GM10847 (cell line): ENCODE data around the gene RBM25.

ENCODE experiments used
- POLR2A ChIP-seq: IDR thresholded peaks from 2 replicates; pipeline ENCODE4 v1.6.1; 2011; ENCODE audit not compliant: insufficient read length; ENCODE audit errors: extremely low read depth

The RBM25 gene

GRCh38 chr14:73058224-73058921 lies at the start of gene RBM25:
Gene RBM25 (plus strand): TSS chr14:73058534. CDS start chr14:73071642, 13,108 bp downstream.
- TF ChIP-seq POLR2A, result peak; percentile 98

DNA sequence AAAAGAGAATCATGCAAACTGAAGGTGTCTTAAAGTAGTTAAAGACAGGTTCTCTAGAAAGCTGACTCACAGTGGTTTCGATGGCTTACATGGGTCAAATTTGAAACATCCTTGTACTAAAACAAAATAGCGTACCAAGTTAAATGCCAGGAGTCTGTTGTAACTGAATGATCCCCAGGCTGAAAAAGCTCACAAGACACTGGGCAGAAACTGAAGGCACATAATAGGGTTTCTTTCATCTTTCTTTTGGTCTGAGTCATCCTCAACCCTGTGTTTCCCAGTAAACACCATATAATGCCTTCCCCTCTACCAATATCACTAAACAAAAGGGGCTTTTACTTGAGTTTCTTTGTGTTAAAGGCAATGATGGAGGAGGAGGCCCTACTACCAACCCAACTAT lies 44.2 kb upstream of the RBM25 start:
- TF ChIP-seq POLR2A, result no peak

DNA sequence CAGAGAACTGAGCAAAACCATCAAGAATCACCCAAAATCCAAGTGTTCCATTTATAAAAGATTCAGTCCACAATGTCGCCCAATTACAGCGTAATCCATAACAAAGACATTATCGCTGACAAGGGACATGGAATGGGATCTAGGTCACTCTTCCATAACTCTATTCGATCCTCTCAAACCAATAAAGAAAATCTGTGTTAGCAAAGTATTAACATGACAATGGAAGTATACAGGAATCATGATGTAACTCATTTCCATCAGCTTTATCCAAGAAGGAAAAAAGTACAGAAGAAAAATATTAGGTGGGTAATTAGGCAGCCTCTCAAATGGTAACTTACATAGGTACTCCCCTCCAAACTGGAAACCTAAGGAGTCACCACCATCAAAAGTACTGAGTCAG lies 36.3 kb upstream of the RBM25 start:
- no peak for TF ChIP-seq POLR2A

- no peak for TF ChIP-seq POLR2A
Measured at GRCh38 chr14:73025544-73025943, 32.8 kb upstream of the RBM25 start.

DNA sequence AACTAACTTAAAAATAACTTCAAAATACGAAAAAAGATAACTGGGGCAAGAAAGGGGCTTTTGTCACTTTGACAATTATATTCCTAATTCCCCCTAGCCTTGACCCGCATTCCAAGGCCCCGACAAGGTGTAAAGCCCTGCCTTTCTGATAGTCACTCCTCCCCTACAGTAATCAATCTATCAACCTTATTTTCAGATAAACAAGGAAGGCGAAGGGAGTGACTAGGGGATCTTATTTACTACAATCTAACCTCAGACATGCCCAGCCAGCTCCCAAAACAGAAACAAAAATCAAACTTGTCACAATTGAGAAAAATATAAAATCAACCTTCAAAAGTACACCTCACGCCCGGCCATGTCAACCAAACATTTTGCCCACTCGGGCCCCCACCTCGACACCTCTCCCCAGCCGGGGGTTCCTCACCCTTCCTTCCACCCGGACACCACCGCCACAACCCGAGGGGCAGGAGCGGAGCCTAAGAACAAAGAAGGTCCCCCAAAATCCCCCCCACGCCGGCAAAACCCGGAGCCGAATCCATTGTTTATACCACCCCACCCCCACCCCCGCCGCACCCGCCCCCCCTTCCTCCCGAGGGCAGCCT lies 32.0 kb upstream of the RBM25 start:
- TF ChIP-seq POLR2A, result no peak

DNA sequence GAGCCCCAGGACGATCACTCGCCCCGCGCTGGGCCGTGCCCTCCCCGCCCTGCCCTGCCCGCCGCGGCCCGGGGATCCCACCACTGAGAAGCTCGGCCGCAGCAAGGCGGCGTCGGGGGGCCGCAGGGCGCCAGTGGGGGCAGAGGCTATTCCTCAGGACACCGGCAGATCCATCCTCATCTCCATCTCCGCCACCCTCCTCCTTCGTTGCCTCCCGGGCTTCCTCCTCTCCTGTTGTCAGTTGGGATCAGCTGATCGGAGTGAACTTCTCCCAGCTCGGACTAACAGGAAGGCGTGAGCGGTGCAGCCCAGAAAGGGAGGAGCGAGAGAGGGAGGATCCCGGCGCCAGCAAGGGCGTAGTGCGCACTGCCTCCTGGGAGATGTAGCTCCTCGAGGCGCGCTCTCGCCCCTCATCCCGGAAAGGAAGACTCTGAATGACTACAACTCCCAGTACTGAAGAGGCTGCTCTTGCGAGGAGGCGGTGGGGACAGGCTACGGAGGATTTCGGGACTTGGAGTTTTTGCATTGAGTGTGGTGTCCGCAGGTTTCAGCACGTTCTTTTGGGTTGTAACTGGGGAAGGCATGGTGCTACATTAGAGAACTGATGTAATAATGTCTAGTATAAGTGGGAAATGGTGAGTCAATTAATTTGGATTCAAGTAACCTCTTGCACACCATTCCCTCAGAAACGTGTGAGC lies 31.3 kb upstream of the RBM25 start, which contains the start of gene ZFYVE1:
ZFYVE1 (minus strand) TSS at position 262 of the 698 bp plus-strand sequence. CDS start 2,598 bp downstream, outside the sequence.
- no peak for TF ChIP-seq POLR2A

DNA sequence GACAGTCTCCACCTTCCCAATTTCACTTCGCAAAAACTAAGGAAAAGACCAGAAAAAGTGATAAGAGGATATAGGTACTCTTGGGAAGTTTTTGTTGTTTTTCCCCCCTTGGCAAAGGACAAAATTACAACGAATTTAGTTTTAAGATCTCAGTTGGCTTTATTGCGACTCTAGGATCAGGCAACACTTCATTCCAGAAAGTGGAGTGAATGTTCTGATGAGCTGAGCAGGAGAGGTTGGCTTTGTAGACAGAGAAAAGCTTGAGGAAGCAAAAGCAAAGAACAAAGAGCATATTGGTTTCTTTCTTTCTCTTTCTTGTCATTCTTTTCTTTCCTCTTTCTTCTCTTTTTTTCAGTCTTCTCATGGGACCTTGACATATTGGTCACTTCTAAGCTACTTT lies 30.8 kb upstream of the RBM25 start:
- no peak for TF ChIP-seq POLR2A

DNA sequence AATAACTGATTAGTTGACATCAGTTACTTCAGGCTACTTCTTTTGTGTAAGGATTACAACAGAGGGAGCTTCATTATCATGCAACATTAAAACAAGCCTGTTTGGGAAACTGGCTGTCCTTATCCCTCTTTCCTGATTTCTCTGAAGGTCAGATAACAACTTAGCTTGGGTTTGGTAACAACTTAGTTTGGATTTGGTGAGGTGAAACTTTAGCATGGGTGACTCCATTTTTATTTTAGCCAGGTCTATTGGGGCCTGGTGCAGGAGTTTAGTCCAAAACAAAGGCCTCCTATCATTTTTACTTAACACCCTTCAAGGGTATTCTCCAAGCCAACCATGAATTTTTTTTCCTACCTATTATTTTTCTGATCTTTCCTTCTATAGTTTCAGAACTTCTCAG lies 30.4 kb upstream of the RBM25 start:
- no peak for TF ChIP-seq POLR2A

DNA sequence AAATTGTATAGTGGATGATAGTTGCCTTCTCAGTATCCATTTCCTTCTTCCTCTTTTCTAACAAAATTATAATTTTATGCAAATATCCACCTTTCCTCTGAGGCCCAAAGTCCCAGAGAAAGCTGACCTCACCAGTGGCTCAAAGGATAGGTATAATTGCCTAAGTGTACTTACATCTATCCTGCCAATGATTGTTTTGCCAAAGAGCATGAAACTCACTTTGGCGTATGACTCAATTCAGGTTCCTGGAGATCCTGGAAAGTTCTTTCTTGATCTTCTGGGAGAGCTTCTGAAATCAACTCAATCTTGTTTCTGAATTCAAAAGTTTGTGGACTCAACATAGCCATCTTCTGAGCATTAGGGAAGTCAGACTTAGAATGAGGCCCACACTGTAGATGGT lies 10.5 kb upstream of the RBM25 start:
- no peak for TF ChIP-seq POLR2A

DNA sequence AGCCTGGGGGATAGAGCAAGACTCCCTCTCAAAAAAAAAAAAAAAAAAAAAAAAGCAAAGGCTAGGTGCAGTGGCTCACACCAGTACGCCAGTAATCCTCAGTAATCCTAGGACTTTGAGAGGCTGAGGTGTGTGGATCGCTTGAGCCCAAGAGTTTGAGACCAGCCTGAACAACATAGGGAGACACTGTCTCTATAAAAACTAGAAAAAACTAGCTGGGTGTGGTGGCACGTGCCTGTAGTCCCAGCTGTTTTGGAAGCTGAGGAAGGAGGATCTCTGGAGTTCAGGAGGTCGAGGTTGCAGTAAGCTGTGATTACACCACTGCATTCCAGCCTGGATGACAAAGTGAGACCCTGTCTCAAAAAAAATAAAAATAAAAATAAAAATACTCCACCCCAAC lies 8.9 kb upstream of the RBM25 start:
- no peak for TF ChIP-seq POLR2A

DNA sequence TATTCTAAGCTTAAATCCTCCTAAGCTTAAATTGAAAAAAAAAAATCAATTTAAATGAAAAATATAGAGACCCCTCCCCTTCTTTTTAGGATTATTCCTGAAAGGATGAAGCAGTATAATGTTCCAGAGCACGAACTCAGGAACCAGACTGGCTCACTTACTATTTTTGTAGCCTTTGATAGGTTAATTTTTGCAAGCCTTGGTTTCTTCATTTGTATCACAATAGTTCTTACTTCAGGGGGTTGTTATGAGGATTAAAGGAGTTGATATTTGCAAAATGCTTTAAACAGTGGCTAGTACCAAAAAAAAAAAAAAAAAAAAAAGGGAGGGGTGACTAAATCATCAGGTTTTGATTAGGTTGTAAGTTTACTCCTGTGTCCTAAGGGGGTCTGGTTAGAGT lies 3.1 kb upstream of the RBM25 start:
- TF ChIP-seq POLR2A, result no peak

- TF ChIP-seq POLR2A, result no peak
Measured at GRCh38 chr14:73057944-73058223, 450 bp upstream of the RBM25 start.

GRCh38 chr14:73058922-73059673 lies 764 bp downstream of the RBM25 start:
- no peak for TF ChIP-seq POLR2A

GRCh38 chr14:73069585-73069984 lies 11.3 kb downstream of the RBM25 start:
- no peak for TF ChIP-seq POLR2A

- no peak for TF ChIP-seq POLR2A
Measured at GRCh38 chr14:73091044-73091443, 32.7 kb downstream of the RBM25 start.

GRCh38 chr14:73097421-73097820 lies 39.1 kb downstream of the RBM25 start:
- no peak for TF ChIP-seq POLR2A
